Measurements from ENCODE around the gene HNF1B. TPM values are rescaled to one million over a fixed set of nuclear protein-coding genes. Genes with fewer than 3 reads are reported as not detected.

Gene HNF1B, protein sequence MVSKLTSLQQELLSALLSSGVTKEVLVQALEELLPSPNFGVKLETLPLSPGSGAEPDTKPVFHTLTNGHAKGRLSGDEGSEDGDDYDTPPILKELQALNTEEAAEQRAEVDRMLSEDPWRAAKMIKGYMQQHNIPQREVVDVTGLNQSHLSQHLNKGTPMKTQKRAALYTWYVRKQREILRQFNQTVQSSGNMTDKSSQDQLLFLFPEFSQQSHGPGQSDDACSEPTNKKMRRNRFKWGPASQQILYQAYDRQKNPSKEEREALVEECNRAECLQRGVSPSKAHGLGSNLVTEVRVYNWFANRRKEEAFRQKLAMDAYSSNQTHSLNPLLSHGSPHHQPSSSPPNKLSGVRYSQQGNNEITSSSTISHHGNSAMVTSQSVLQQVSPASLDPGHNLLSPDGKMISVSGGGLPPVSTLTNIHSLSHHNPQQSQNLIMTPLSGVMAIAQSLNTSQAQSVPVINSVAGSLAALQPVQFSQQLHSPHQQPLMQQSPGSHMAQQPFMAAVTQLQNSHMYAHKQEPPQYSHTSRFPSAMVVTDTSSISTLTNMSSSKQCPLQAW
- total RNA-seq (not detected), total RNA-seq (0 to 0.40 (median 0) reads per million in 172 experiments)
- polyA plus RNA-seq (2013, experiment 1 of 2): not detected
- 0.03 TPM for polyA plus RNA-seq (2013, experiment 2 of 2)

GRCh38 chr17:37744961-37745800 is at the start of gene HNF1B:
TSS of gene HNF1B (minus strand) at chr17:37745059. CDS start at chr17:37744884, 175 bp downstream.
- Histone ChIP-seq H3K36me3 (ENCODE audit: insufficient read depth, low read length) (no peaks in the 10 kb centered on the region), H3K4me1 (ENCODE audit: insufficient read depth, low read length) (peaks cover 40% of the 10 kb centered on the region), H3K27me3 (ENCODE audit: control insufficient read depth in 1 of 2, insufficient read depth in 2 of 2, low read length in 2 of 2) (peaks cover 57 to 68% of the 10 kb centered on the region in 2 experiments), H3K27ac (ENCODE audit: low read depth in 1 of 2, low read length in 2 of 2) (no peak within 1 kb of the TSS), H3K4me3 (ENCODE audit: low read length) (peak within 1 kb of the TSS; percentile 12), H3K9me3 (ENCODE audit: control insufficient read depth in 1 of 2, insufficient read depth in 1 of 2, low read length in 2 of 2) (peaks cover 0 to 23% of the 10 kb centered on the region in 2 experiments)
- H3K4me1 Mint-ChIP-seq (ENCODE audit: low read depth): peaks cover 22% of the 10 kb centered on the region
- ATAC-seq (ENCODE audit: poor library complexity) (no peak), DNase-seq (peak in 2 of 14 experiments; percentile 45 to 52)
- TF ChIP-seq CTCF (IDR thresholded peaks at IDR 0.05): no peak
- peak within 1 kb of the TSS; percentile 39 for H3K4me3 Mint-ChIP-seq
- no peak within 1 kb of the TSS for H3K27ac Mint-ChIP-seq
- H3K27me3 Mint-ChIP-seq: peaks cover 83% of the 10 kb centered on the region
- CTCF ChIA-PET: no interaction called here
- intact Hi-C loops (cut with DNase I, micrococcal nuclease): no loop called here
- H3K36me3 Mint-ChIP-seq (ENCODE audit: low read depth): no peaks in the 10 kb centered on the region
- no peaks in the 10 kb centered on the region for H3K9me3 Mint-ChIP-seq
- POLR2A ChIA-PET: no interaction called here

GRCh38 chr17:37792787-37793186 is 47.9 kb upstream of the HNF1B start:
- Histone ChIP-seq H3K27me3 (ENCODE audit: control insufficient read depth in 1 of 2, insufficient read depth in 2 of 2, low read length in 2 of 2) (peaks cover 9 to 13% of the 10 kb centered on the region in 2 experiments), H3K4me3 (ENCODE audit: low read length) (no peak overlapping the region), H3K4me1 (ENCODE audit: insufficient read depth, low read length) (no peaks in the 10 kb centered on the region), H3K36me3 (ENCODE audit: insufficient read depth, low read length) (no peaks in the 10 kb centered on the region), H3K9me3 (ENCODE audit: control insufficient read depth in 1 of 2, insufficient read depth in 1 of 2, low read length in 2 of 2) (peaks cover 0 to 7% of the 10 kb centered on the region in 2 experiments), H3K27ac (ENCODE audit: low read depth in 1 of 2, low read length in 2 of 2) (no peak overlapping the region)
- TF ChIP-seq CTCF (IDR thresholded peaks at IDR 0.05): no peak
- H3K27ac Mint-ChIP-seq: no peak overlapping the region
- POLR2A ChIA-PET: no interaction called here
- no peak overlapping the region for H3K4me3 Mint-ChIP-seq
- no peaks in the 10 kb centered on the region for H3K4me1 Mint-ChIP-seq (ENCODE audit: low read depth)
- no peak for DNase-seq
- H3K27me3 Mint-ChIP-seq: peaks cover 56% of the 10 kb centered on the region
- no peaks in the 10 kb centered on the region for H3K36me3 Mint-ChIP-seq (ENCODE audit: low read depth)
- no peak for ATAC-seq (ENCODE audit: poor library complexity)
- no peaks in the 10 kb centered on the region for H3K9me3 Mint-ChIP-seq
- intact Hi-C loops (cut with DNase I, micrococcal nuclease): no loop called here
- CTCF ChIA-PET: interaction anchor here (2.1 kb wide), 1 partner anchor 12 kb away, joined by 6 read pairs; no protein-coding TSS in a partner anchor
